SKM-1 (cell line): ENCODE data around the gene SLC2A13.

Experiments
- DNase-seq: peaks from one replicate; lab custom pipeline; 2025; ENCODE audit not compliant: unreplicated experiment; lab: John Stamatoyannopoulos, UW

SLC2A13 gene

GRCh38 chr12:40002178-40003169 lies 103.4 kb downstream of the SLC2A13 start:
- no peak for DNase-seq

GRCh38 chr12:40001406-40001805 lies 104.5 kb downstream of the SLC2A13 start:
- no peak for DNase-seq

DNA sequence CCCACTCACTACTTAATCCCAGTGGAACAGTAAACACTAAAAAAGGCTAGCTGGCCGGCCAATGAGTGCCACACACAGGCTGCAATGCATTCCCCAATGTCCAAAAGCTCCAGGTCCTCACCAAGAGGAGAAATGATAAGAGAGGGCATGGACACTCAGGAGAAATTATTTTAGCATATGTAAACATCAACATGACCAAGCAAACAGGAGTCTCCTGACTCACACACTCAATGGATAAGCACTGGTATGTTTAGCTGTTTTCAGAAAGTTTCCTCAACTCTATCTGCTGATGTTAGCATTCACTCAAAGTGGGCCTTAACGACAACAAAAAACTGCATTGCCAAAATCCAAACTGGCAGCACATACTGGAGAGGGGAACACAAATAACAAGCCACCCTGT lies 105.0 kb downstream of the SLC2A13 start:
- no peak for DNase-seq

DNA sequence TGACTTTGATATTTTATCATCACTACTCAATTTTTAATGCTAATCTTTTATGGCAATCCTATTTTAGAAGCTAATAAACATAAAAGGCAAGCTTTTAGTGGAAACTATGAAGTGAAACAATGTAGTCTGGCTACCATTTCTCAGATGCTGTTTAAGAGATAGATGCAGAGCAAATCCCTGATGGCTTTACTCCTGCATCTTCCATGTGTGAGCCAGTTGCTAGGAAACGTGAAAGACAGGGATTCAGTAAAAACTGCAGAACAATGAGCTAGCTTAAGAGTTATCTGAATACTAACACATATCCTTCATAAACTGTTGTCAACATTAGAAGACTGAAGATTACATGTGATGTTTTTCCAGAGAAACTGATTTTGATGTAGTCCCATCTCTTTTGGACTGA lies 112.6 kb downstream of the SLC2A13 start:
- no peak for DNase-seq

- peak; percentile 1 for DNase-seq
Observed at GRCh38 chr12:39990122-39991101, 115.5 kb downstream of the SLC2A13 start.

- DNase-seq, result no peak
Observed at GRCh38 chr12:39989501-39989900, 116.4 kb downstream of the SLC2A13 start.

- DNase-seq, result no peak
Observed at GRCh38 chr12:39988574-39988973, 117.3 kb downstream of the SLC2A13 start.

- no peak for DNase-seq
Observed at GRCh38 chr12:39986674-39987073, 119.2 kb downstream of the SLC2A13 start.

- DNase-seq, result no peak
Observed at GRCh38 chr12:39984670-39985069, 121.2 kb downstream of the SLC2A13 start.

DNA sequence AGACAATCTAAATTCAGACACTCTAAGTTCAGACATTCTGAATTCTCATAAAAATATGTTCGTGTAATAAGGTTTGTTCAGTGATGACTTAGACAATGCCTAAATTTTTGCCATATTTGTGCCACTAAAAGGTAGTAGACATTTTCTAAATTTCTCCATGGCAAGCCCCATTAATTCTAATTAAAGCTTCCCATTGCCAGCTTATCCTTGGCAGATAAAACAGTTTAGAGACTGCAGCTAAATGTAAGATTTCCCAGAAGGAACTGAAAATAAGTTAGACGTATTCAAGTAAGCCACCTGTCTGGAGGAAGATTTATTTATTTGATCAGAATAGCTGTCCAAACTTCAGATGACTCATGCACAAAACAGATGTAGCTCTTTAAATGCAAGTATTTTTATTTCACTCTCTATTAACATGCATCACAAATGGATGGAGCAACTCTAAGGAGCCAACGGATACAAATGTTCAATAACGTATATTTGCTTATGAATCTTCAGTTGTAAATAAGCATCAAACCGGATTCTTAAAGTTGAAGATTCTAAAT lies 130.4 kb downstream of the SLC2A13 start:
- no peak for DNase-seq

DNA sequence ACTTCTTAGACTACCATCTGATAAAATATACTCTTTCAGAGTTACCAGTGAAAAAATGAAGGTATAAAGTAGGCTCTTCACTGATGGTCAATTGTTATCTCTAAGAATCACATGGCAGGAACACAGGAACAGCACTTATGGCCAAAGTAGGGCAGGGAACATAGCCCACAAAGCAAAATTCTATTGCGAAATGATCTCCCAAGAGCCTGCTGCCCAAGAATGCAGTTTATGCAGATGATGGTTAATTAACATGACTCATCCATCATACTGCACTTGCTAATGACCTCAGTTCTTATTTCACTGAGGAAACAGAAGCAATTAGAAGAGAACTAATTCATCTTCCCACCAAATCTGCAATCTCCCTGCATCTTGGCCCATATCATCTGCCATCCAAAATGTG lies 133.8 kb downstream of the SLC2A13 start:
- DNase-seq, result no peak

GRCh38 chr12:39971348-39971747 lies 134.5 kb downstream of the SLC2A13 start:
- no peak for DNase-seq

DNA sequence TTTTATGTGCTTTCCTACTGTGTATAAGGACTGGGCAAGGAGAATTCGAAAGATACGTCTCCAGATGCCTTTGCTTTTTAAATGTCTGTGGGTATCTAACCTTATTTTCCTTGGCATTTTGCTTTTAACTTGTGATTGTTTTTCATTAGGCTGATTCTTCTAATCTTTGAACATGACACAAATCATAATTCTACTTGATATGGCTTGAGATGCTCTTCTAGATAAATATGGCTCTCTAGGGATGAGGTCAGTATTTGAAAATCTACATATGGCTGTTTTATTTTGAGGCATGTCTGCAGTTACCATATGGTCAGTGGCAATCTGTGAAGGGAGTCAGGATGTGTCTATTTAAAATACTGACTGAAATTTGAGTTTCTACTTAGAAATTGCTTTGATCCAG lies 139.2 kb downstream of the SLC2A13 start:
- no peak for DNase-seq

DNA sequence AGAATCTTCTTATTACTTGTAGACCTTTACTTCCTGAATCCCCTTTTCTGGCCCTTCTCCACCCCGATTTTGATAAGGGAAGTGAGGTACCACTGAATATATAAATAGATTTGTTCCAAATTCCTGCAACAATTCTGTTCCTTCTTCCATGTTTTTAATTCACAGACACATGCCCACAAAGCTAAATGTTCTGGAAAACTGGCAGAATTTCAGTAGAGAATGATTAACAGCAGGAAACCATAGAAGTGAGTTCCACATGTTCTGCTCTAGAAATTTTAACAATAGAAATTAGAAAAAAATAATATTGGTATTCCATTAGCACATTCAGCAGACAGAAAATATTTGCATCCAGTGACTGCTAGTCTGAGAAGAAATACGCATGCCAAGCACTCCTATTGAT lies 139.6 kb downstream of the SLC2A13 start:
- DNase-seq, result no peak

GRCh38 chr12:39959467-39959866 lies 146.4 kb downstream of the SLC2A13 start:
- no peak for DNase-seq

DNA sequence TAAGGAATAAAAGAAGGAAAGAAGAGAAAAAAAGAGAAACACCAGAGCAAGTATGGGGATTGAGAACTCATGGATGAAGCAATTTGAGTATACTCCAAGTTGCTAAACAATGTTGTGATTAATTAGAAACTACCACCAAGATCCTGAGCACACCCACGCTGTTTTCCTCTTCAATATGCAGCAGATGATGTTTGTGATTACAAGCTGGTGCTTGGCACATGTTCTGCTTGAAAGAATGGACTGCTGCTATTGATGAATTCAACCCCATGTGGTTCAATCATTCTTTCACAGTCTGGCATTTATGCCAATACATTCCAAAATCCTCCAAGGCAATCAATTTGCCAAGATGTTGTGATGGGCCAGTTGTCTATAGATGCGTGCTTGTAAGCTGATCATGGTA lies 146.8 kb downstream of the SLC2A13 start:
- no peak for DNase-seq

- DNase-seq, result no peak
Observed at GRCh38 chr12:39958377-39958776, 147.5 kb downstream of the SLC2A13 start.

DNA sequence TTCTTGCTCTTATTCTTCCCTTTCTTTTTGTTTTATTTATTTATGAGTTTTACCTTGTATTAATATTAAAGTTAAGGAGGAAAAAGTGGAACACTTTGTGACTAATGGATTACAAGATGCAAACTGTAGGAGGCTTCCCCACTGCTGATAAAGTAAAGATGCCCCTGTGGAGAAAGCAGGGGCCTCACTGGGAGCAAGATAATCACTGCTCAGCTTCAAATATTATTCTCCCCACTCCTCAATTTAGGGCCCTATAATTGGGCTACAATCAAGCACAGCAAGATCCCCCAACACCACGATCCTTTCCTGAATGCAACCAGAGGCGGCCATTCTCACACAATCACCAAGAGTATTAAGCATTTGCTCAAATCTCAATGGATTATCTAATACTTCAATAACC lies 149.2 kb downstream of the SLC2A13 start:
- no peak for DNase-seq

DNA sequence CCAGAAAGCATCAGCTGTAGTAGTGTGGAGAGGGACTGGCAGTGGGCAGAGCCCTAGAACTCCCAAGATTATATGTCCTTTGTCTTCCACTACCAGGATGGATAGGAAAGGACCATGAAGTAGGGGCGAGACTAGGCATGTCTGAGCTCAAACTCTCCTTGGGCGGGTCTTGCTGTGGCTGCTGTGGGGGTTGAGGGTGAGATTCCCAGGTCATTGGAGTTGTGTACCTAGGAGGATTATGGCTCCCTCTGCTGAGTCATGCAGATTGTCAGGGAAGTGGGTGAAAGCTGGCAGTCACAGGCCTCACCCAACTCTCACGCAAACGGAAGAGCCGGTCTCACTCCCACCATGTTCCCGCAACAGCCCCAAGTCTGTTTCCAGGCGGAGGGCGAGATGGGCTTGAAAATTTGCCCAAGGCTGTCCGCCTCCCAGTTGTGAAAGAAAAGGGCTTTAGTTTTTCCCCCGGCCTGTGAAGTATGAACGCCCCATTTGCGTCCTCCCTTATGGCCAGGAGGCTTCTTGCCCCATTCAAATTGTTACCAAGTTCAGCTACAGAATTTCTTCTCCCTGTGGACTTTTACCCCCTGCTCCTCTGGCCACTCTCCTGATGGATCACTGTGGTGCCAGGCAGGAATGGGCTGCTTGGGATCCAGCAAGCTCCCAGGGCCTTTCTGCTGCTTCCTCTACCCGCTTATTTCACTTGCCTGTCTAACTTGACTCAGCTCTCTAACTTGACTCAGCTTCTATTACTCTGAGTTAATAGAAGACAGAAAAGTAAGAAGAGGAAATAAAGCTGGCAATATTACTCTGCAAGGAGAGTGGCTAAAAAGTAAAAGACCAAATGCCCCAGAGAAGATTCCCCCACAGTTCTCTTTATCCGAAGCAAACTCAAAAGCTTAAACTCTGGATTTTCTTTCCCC lies 159.3 kb downstream of the SLC2A13 start:
- DNase-seq, result no peak

DNA sequence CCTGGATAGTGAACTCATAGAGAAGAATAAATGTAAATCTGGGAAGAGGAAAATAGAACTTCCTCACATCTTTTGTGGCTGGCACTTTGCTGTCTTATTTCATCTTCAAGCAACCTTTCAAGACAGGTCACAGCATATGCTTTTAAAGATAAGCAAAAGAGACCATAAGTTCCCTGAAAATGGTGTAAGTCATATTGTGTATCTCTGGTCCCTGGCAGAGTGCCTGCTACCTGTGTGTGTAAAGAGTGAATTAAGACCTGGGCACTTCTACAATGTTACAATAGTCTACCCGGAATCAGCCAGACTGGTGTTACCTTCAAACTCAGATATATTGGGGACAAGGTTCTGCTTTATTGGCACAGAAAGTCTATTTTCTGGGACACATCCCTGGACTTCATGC lies 168.8 kb downstream of the SLC2A13 start:
- DNase-seq, result no peak
